B cell (primary cell): Measurements from ENCODE around the gene CDC42EP4. TPM values are rescaled to one million over a fixed set of nuclear protein-coding genes. Genes with fewer than 3 reads are reported as not detected.

Experiments
- ATAC-seq: fragments of 200-7000 bp; cut with Tn5 transposase; one replicate; pipeline ENCODE4 v1.10.0; 2021; ENCODE audit warnings: low read depth, mild to moderate bottlenecking, moderate number of reproducible peaks, moderate library complexity
- CTCF ChIA-PET: fragments of 350-600 bp; sonication (Branson Sonifier 250); formaldehyde crosslinking; loops from one replicate; lab custom pipeline; 2021; ENCODE audit warnings: antibody characterized with exemption, inconsistent platforms; lab: Charles Lee
- POLR2A ChIA-PET: fragments of 350-600 bp; sonication (Branson Sonifier 250); formaldehyde crosslinking; loops from one replicate; lab custom pipeline; 2021; ENCODE audit warnings: antibody characterized with exemption; lab: Charles Lee
- DNase-seq: peaks from one replicate; pipeline ENCODE4 v3.0.0; 2013
- H2AFZ ChIP-seq: 2 replicates; pipeline ENCODE4 v1.6.1; 2012; ENCODE audit warnings: mild to moderate bottlenecking, low read depth, low read length; ENCODE audit not compliant: insufficient read depth, poor library complexity, severe bottlenecking
- H3K27ac ChIP-seq, 2 donors: 1 replicate in 1 of 2; 2 replicates in 1 of 2; pipeline ENCODE4 v1.5.1; 2012 to 2013; ENCODE audit warnings: low read length in 2 of 2, mild to moderate bottlenecking in 2 of 2, moderate library complexity in 1 of 2
- H3K27me3 ChIP-seq, 4 experiments: fragments of 200-600 bp in 1 of 4; sonication (generic) in 1 of 4; replicated peaks in 1 of 4; 1 replicate in 2 of 4; 2 replicates in 2 of 4; pipeline versions ENCODE4 v1.6.1 to v1.7.0; 2013 to 2016; ENCODE audit warnings: low read length in 3 of 4, mild to moderate bottlenecking in 2 of 4, mixed read lengths in 1 of 4, moderate library complexity in 1 of 4; ENCODE audit not compliant: insufficient read depth in 4 of 4, control insufficient read depth in 3 of 4; ENCODE audit errors: control extremely low read depth in 1 of 4
- H3K36me3 ChIP-seq, 2 experiments: replicated peaks in 1 of 2; 1 replicate in 1 of 2; 2 replicates in 1 of 2; pipeline versions ENCODE4 v1.6.1 to v1.7.1; 2013; ENCODE audit warnings: low read length in 1 of 2; ENCODE audit not compliant: insufficient read depth in 2 of 2, control insufficient read depth in 1 of 2; ENCODE audit errors: control extremely low read depth in 1 of 2, extremely low read depth in 1 of 2
- H3K4me1 ChIP-seq, 2 donors: fragments of 200-600 bp in 1 of 2; sonication (generic) in 1 of 2; 1 replicate in 1 of 2; 2 replicates in 1 of 2; pipeline versions ENCODE4 v1.5.1 to v1.6.1; 2013 to 2017; ENCODE audit warnings: low read length in 2 of 2; ENCODE audit not compliant: control insufficient read depth in 2 of 2, insufficient read depth in 2 of 2
- H3K4me2 ChIP-seq: replicated peaks from 2 replicates; pipeline ENCODE3; 2012; ENCODE audit warnings: mild to moderate bottlenecking, low read depth, low read length; ENCODE audit not compliant: poor library complexity, severe bottlenecking
- H3K4me3 ChIP-seq, 5 experiments: fragments of 200-600 bp in 1 of 5; sonication (generic) in 1 of 5; 1 replicate in 3 of 5; 2 replicates in 2 of 5; pipeline versions ENCODE4 v1.5.1 to v1.7.0; 2011 to 2016; ENCODE audit warnings: low read length in 4 of 5, mild to moderate bottlenecking in 4 of 5, low read depth in 2 of 5, control low read depth in 1 of 5, moderate library complexity in 1 of 5; ENCODE audit not compliant: insufficient read depth in 1 of 5; ENCODE audit errors: control extremely low read depth in 1 of 5, extremely low read depth in 1 of 5
- H3K79me2 ChIP-seq: fragments of 200-600 bp; sonication (generic); one replicate; pipeline ENCODE4 v1.6.0; 2016; ENCODE audit warnings: low read length; ENCODE audit not compliant: control insufficient read depth, insufficient read depth
- H3K9ac ChIP-seq: fragments of 200-600 bp; sonication (generic); 2 replicates; pipeline ENCODE4 v1.6.1; 2017; ENCODE audit warnings: mild to moderate bottlenecking, low read length, moderate library complexity
- H3K9me3 ChIP-seq, 3 donors: one replicate each; pipeline versions ENCODE4 v1.6.1 to v1.7.1; 2013; ENCODE audit warnings: low read length in 2 of 3; ENCODE audit not compliant: control insufficient read depth in 2 of 3, insufficient read depth in 1 of 3; ENCODE audit errors: control extremely low read depth in 1 of 3
- H4K20me1 ChIP-seq: 2 replicates; pipeline ENCODE4 v1.6.0; 2012; ENCODE audit warnings: mild to moderate bottlenecking, low read length; ENCODE audit not compliant: insufficient read depth, control insufficient read depth, poor library complexity, severe bottlenecking
- H3K27ac Mint-ChIP-seq: one replicate; pipeline ENCODE4 v1.8.0; 2021; ENCODE audit warnings: mixed read lengths
- H3K27me3 Mint-ChIP-seq: one replicate; pipeline ENCODE4 v1.8.0; 2021; ENCODE audit warnings: mixed read lengths
- H3K4me1 Mint-ChIP-seq: one replicate; pipeline ENCODE4 v1.8.0; 2021; ENCODE audit warnings: mixed read lengths
- H3K4me3 Mint-ChIP-seq: one replicate; pipeline ENCODE4 v1.8.0; 2021; ENCODE audit warnings: mixed read lengths
- H3K9me3 Mint-ChIP-seq: one replicate; pipeline ENCODE4 v1.8.0; 2022; ENCODE audit warnings: mixed read lengths; ENCODE audit not compliant: insufficient read depth
- EZH2 ChIP-seq: IDR thresholded peaks from 2 replicates; pipeline ENCODE4 v1.6.1; 2012; ENCODE audit warnings: borderline replicate concordance, low read depth, mild to moderate bottlenecking, moderate library complexity, low read length; ENCODE audit not compliant: insufficient read depth, poor library complexity, severe bottlenecking
- WGBS: methylation state at CpG from one replicate; pipeline ENCODE4 v1.1.5; 2013; ENCODE audit warnings: missing lambda C conversion rate; ENCODE audit not compliant: insufficient coverage; 5-methylcytosine and 5-hydroxymethylcytosine counted together
- intact Hi-C: fragments of 100-400 bp; cut with micrococcal nuclease; formaldehyde crosslinking; loops from one replicate; pipeline ENCODE4 v1.10.0; 2022
- polyA plus RNA-seq: library from polyadenylated mRNA; depleted of rRNA; stranded (reverse); fragments of >200 nt; gene quantifications from 2 replicates; pipeline ENCODE4 v1.2.3, GENCODE V29; 2012
- total RNA-seq, 2 donors: library from RNA; stranded (reverse); fragments of 120-200 nt in 1 of 2; gene quantifications; 1 replicate in 1 of 2; 2 replicates in 1 of 2; pipeline versions ENCODE4 v1.2.3 to v1.2.4, GENCODE V29; 2013 to 2022
- TF ChIP-seq, protein P1 (sequence below): fragments of 200-600 bp; IDR thresholded peaks from one replicate; pipeline ENCODE4 v1.8.0; 2022; ENCODE audit warnings: antibody characterized with exemption, mild to moderate bottlenecking

Gene CDC42EP4
- total and polyA plus RNA-seq, 2 donors (not counting 1 experiment from before 2014, with no cell fraction given) = 0.79 to 2.0 TPM

GRCh38 chr17:73284906-73285602, 26.7 kb downstream of the CDC42EP4 start:
- Histone ChIP-seq H3K4me1 (no peaks in the 10 kb centered on the region), H3K36me3 (no peaks in the 10 kb centered on the region), H2AFZ (no peak overlapping the region), H4K20me1 (no peaks in the 10 kb centered on the region), H3K79me2 (no peaks in the 10 kb centered on the region), H3K4me2 (no peak overlapping the region), H3K9me3 (peaks cover 0 to 3% (median 0%) of the 10 kb centered on the region in 3 donors), H3K9ac (no peak overlapping the region), H3K27ac (no peak overlapping the region), H3K4me3 (no peak overlapping the region), H3K27me3 (peaks cover 0 to 5% (median 0%) of the 10 kb centered on the region in 4 experiments)
- DNase-seq = no peak
- Mint-ChIP-seq H3K9me3 (no peaks in the 10 kb centered on the region), H3K27ac (no peak overlapping the region), H3K27me3 (peaks cover 23% of the 10 kb centered on the region), H3K4me1 (peaks cover 2% of the 10 kb centered on the region), H3K4me3 (no peak overlapping the region)
- ATAC-seq = no peak
- POLR2A ChIA-PET = no interaction called here
- intact Hi-C loops = no loop called here
- CTCF ChIA-PET = no interaction called here
- TF ChIP-seq, protein P1, sequence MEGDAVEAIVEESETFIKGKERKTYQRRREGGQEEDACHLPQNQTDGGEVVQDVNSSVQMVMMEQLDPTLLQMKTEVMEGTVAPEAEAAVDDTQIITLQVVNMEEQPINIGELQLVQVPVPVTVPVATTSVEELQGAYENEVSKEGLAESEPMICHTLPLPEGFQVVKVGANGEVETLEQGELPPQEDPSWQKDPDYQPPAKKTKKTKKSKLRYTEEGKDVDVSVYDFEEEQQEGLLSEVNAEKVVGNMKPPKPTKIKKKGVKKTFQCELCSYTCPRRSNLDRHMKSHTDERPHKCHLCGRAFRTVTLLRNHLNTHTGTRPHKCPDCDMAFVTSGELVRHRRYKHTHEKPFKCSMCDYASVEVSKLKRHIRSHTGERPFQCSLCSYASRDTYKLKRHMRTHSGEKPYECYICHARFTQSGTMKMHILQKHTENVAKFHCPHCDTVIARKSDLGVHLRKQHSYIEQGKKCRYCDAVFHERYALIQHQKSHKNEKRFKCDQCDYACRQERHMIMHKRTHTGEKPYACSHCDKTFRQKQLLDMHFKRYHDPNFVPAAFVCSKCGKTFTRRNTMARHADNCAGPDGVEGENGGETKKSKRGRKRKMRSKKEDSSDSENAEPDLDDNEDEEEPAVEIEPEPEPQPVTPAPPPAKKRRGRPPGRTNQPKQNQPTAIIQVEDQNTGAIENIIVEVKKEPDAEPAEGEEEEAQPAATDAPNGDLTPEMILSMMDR = no peak
- TF ChIP-seq EZH2 = no peak
- 94% methylated on average over 15 of the region's 20 CpGs for WGBS

DNA sequence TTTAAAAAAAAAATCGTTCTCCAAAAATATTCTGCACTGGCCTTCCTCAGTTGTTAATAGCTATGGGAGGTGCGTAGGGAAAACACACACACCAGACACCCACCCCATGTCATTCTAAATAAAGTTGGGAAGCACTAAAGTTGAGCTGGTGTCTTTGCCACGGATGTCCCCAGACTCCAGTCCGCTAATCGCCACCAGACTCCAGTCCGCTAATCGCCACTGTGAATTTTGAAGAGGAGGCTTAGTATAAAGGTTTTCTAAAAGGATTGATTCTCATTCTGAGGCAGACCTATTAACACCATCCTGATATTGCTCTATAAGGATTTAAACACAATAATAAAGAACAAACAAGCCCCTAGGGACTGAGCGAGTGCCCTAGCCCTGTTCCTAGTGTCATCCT, 27.4 kb downstream of the CDC42EP4 start:
- no peaks in the 10 kb centered on the region for H3K9me3 Mint-ChIP-seq
- 100% methylated on average over 2 of the region's 8 CpGs for WGBS
- no peaks in the 10 kb centered on the region for H3K36me3 ChIP-seq
- peaks cover 0 to 6% (median 0%) of the 10 kb centered on the region in 3 donors for H3K9me3 ChIP-seq
- peaks cover 0 to 5% (median 0%) of the 10 kb centered on the region in 4 experiments for H3K27me3 ChIP-seq
- ATAC-seq (no peak), DNase-seq (no peak)
- peaks cover 2% of the 10 kb centered on the region for H3K4me1 Mint-ChIP-seq
- ChIA-PET CTCF (no interaction called here), POLR2A (no interaction called here)
- H2AFZ ChIP-seq = no peak overlapping the region
- H3K27ac Mint-ChIP-seq = no peak overlapping the region
- no peaks in the 10 kb centered on the region for H4K20me1 ChIP-seq
- H3K27me3 Mint-ChIP-seq = peaks cover 21% of the 10 kb centered on the region
- H3K4me1 ChIP-seq = no peaks in the 10 kb centered on the region
- no peak overlapping the region for H3K4me3 ChIP-seq
- intact Hi-C loops = no loop called here
- no peak overlapping the region for H3K27ac ChIP-seq
- H3K9ac ChIP-seq = no peak overlapping the region
- no peak overlapping the region for H3K4me2 ChIP-seq
- TF ChIP-seq EZH2 = no peak
- TF ChIP-seq, protein P1 = no peak
- H3K79me2 ChIP-seq = no peaks in the 10 kb centered on the region
- H3K4me3 Mint-ChIP-seq = no peak overlapping the region
